MM.1S (cell line): ENCODE results near the gene ALKBH5.

ENCODE experiments used
- DNase-seq: peaks from one replicate; pipeline ENCODE4 v3.0.0-alpha.2; 2015
- H2AFZ ChIP-seq: fragments of 300-600 bp; sonication (generic); 2 replicates; pipeline ENCODE4 v1.6.0; 2016; ENCODE audit warnings: antibody characterized with exemption, low read length
- H3F3A ChIP-seq: fragments of 300-600 bp; sonication (generic); 2 replicates; pipeline ENCODE4 v1.6.1; 2016; ENCODE audit warnings: mild to moderate bottlenecking, antibody characterized with exemption, low read length, moderate library complexity, mixed read lengths; ENCODE audit not compliant: insufficient read depth
- H3K27ac ChIP-seq: fragments of 300-600 bp; sonication (generic); 2 replicates; pipeline ENCODE4 v1.5.1; 2016; ENCODE audit warnings: mild to moderate bottlenecking, low read length
- H3K27me3 ChIP-seq: fragments of 300-600 bp; sonication (generic); replicated peaks from 2 replicates; pipeline ENCODE4 v1.6.0; 2016; ENCODE audit warnings: low read length; ENCODE audit not compliant: insufficient read depth
- H3K36me3 ChIP-seq: fragments of 300-600 bp; sonication (generic); replicated peaks from 2 replicates; pipeline ENCODE4 v1.6.1; 2016; ENCODE audit warnings: mild to moderate bottlenecking, low read length, mixed read lengths; ENCODE audit not compliant: insufficient read depth
- H3K4me1 ChIP-seq: fragments of 300-600 bp; sonication (generic); 2 replicates; pipeline ENCODE4 v1.6.1; 2016; ENCODE audit warnings: low read length, mixed read lengths
- H3K4me2 ChIP-seq: fragments of 300-600 bp; sonication (generic); 2 replicates; pipeline ENCODE4 v1.6.0; 2016; ENCODE audit warnings: low read depth, low read length
- H3K4me3 ChIP-seq: fragments of 300-600 bp; sonication (generic); 2 replicates; pipeline ENCODE4 v1.5.1; 2016; ENCODE audit warnings: low read length, mixed read lengths
- H3K79me2 ChIP-seq: fragments of 300-600 bp; sonication (generic); 2 replicates; pipeline ENCODE4 v1.6.1; 2016; ENCODE audit warnings: mixed run types, low read length, mixed read lengths
- H3K9ac ChIP-seq: fragments of 300-600 bp; sonication (generic); 2 replicates; pipeline ENCODE4 v1.6.1; 2016; ENCODE audit warnings: low read length, mixed read lengths
- H3K9me2 ChIP-seq: fragments of 300-600 bp; sonication (generic); replicated peaks from 2 replicates; pipeline ENCODE4 v1.6.1; 2016; ENCODE audit warnings: mild to moderate bottlenecking, low read length, mixed read lengths; ENCODE audit not compliant: insufficient read depth
- H3K9me3 ChIP-seq: fragments of 300-600 bp; sonication (generic); replicated peaks from 2 replicates; pipeline ENCODE4 v1.6.1; 2016; ENCODE audit warnings: mild to moderate bottlenecking, low read length, mixed read lengths; ENCODE audit not compliant: insufficient read depth
- H4K20me1 ChIP-seq: fragments of 300-600 bp; sonication (generic); 2 replicates; pipeline ENCODE4 v1.6.1; 2016; ENCODE audit warnings: mild to moderate bottlenecking, low read length, moderate library complexity, mixed read lengths; ENCODE audit not compliant: insufficient read depth
- EZH2 ChIP-seq: fragments of 300-600 bp; sonication (generic); optimal IDR thresholded peaks from 2 replicates; pipeline ENCODE3; 2017; ENCODE audit warnings: low read depth, mild to moderate bottlenecking, antibody characterized with exemption, low read length, mixed read lengths
- EZH2phosphoT487 ChIP-seq: fragments of 300-600 bp; sonication (generic); IDR thresholded peaks from 2 replicates; pipeline ENCODE4 v1.6.1; 2018; ENCODE audit warnings: antibody characterized with exemption, low read length
- TF ChIP-seq, protein P1 (sequence below): fragments of 300-600 bp; sonication (generic); IDR thresholded peaks from 2 replicates; pipeline ENCODE4 v1.5.1; 2016; ENCODE audit warnings: antibody characterized with exemption, low read length, mixed read lengths

The ALKBH5 gene

DNA sequence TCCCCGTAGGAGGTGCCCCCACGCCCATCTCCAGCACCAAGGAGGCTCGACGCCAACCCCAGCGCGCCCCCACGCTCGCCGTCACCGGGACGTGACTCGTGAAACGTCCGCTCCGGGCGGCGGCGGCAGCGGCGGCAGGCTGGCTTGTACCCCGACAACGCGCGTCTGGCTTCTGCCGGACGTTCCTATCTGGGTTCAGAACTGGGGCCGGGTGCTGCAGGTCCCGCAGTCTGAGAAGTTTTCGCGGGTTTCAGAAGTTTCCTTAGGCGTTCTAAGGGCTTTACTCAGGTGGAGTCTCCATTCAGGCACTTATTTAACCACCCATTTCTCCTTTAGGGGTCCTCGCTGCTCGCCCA is 672 bp upstream of the ALKBH5 start:
- Histone ChIP-seq H3K27me3 (no peaks in the 10 kb centered on the region), H3K4me2 (peak overlapping the region; percentile 64), H3K9ac (peak overlapping the region; percentile 89), H4K20me1 (peaks cover 28% of the 10 kb centered on the region), H3F3A (peaks cover 12% of the 10 kb centered on the region), H3K27ac (peak overlapping the region; percentile 95), H3K9me2 (no peaks in the 10 kb centered on the region), H3K36me3 (no peaks in the 10 kb centered on the region), H3K4me3 (peak overlapping the region; percentile 92), H3K9me3 (no peaks in the 10 kb centered on the region), H2AFZ (peak overlapping the region; percentile 70), H3K4me1 (peaks cover 29% of the 10 kb centered on the region; the same call in 1 of the 2 replicates), H3K79me2 (peaks cover 42% of the 10 kb centered on the region)
- TF ChIP-seq, protein P1, sequence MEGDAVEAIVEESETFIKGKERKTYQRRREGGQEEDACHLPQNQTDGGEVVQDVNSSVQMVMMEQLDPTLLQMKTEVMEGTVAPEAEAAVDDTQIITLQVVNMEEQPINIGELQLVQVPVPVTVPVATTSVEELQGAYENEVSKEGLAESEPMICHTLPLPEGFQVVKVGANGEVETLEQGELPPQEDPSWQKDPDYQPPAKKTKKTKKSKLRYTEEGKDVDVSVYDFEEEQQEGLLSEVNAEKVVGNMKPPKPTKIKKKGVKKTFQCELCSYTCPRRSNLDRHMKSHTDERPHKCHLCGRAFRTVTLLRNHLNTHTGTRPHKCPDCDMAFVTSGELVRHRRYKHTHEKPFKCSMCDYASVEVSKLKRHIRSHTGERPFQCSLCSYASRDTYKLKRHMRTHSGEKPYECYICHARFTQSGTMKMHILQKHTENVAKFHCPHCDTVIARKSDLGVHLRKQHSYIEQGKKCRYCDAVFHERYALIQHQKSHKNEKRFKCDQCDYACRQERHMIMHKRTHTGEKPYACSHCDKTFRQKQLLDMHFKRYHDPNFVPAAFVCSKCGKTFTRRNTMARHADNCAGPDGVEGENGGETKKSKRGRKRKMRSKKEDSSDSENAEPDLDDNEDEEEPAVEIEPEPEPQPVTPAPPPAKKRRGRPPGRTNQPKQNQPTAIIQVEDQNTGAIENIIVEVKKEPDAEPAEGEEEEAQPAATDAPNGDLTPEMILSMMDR, result no peak
- TF ChIP-seq EZH2phosphoT487 (no peak), EZH2 (no peak)
- peak; percentile 77 for DNase-seq

DNA sequence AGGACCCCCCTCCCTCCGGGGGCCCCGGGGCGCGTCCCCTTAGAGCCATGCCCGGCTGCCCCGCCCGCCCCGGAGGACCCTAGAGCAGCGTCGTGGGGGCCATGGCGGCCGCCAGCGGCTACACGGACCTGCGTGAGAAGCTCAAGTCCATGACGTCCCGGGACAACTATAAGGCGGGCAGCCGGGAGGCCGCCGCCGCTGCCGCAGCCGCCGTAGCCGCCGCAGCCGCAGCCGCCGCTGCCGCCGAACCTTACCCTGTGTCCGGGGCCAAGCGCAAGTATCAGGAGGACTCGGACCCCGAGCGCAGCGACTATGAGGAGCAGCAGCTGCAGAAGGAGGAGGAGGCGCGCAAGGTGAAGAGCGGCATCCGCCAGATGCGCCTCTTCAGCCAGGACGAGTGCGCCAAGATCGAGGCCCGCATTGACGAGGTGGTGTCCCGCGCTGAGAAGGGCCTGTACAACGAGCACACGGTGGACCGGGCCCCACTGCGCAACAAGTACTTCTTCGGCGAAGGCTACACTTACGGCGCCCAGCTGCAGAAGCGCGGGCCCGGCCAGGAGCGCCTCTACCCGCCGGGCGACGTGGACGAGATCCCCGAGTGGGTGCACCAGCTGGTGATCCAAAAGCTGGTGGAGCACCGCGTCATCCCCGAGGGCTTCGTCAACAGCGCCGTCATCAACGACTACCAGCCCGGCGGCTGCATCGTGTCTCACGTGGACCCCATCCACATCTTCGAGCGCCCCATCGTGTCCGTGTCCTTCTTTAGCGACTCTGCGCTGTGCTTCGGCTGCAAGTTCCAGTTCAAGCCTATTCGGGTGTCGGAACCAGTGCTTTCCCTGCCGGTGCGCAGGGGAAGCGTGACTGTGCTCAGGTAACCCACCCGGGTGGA is 759 bp downstream of the ALKBH5 start:
- TF ChIP-seq EZH2, result no peak
- TF ChIP-seq, protein P1, result no peak
- TF ChIP-seq EZH2phosphoT487, result no peak
- peak overlapping the region; percentile 95; the same call in 1 of the 2 replicates for H3K27ac ChIP-seq
- peak; percentile 34 for DNase-seq
- H3K79me2 ChIP-seq, result peaks cover 56% of the 10 kb centered on the region
- H3K4me2 ChIP-seq, result peak overlapping the region; percentile 90
- peak overlapping the region; percentile 92 for H3K4me3 ChIP-seq
- H3K9ac ChIP-seq, result peak overlapping the region; percentile 89
- H3K9me2 ChIP-seq, result no peaks in the 10 kb centered on the region
- no peaks in the 10 kb centered on the region for H3K9me3 ChIP-seq
- H3K4me1 ChIP-seq, result peaks cover 29% of the 10 kb centered on the region; the same call in 1 of the 2 replicates
- H3K36me3 ChIP-seq, result no peaks in the 10 kb centered on the region
- H4K20me1 ChIP-seq, result peaks cover 34% of the 10 kb centered on the region
- H2AFZ ChIP-seq, result peak overlapping the region; percentile 28; the same call in 1 of the 2 replicates
- peaks cover 12% of the 10 kb centered on the region for H3F3A ChIP-seq
- H3K27me3 ChIP-seq, result no peaks in the 10 kb centered on the region

DNA sequence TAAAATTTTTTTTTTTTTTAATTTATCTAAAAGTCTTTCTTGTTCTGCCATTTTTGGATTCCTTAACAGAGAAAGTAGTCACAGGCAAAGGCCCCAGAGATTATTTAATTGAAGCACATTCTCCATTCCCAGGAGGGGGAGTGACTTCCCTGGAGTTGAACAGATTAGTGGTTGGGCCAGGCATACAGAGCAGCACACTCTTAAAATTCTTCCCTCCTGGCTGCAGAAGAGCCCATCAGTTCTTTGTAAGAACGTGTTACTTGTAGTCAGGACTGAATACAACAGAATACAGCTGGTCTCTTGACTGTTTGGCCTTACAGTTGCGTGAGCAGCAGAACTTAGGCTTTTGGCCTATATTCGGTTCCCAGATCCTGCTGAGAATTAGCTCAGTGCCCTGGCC is 1.8 kb downstream of the ALKBH5 start:
- peak overlapping the region; percentile 92 for H3K4me3 ChIP-seq
- no peaks in the 10 kb centered on the region for H3K9me2 ChIP-seq
- H3K36me3 ChIP-seq, result no peaks in the 10 kb centered on the region
- H3F3A ChIP-seq, result peaks cover 12% of the 10 kb centered on the region
- H2AFZ ChIP-seq, result no peak overlapping the region
- peaks cover 34% of the 10 kb centered on the region for H4K20me1 ChIP-seq
- no peak overlapping the region for H3K27ac ChIP-seq
- no peak for DNase-seq
- TF ChIP-seq EZH2 (no peak), EZH2phosphoT487 (no peak)
- TF ChIP-seq, protein P1, result no peak
- peak overlapping the region; percentile 89; the same call in 1 of the 2 replicates for H3K9ac ChIP-seq
- H3K27me3 ChIP-seq, result no peaks in the 10 kb centered on the region
- H3K4me2 ChIP-seq, result peak overlapping the region; percentile 90
- peaks cover 29% of the 10 kb centered on the region; the same call in 1 of the 2 replicates for H3K4me1 ChIP-seq
- H3K9me3 ChIP-seq, result no peaks in the 10 kb centered on the region
- H3K79me2 ChIP-seq, result peaks cover 66% of the 10 kb centered on the region
